Thyroid gland (tissue), 4 donors: Measurements from ENCODE around the gene HAUS3. TPM values are rescaled to one million over a fixed set of nuclear protein-coding genes. Genes with fewer than 3 reads are reported as not detected.

Experiments
- DNase-seq, 2 donors: peaks; one replicate each; pipeline ENCODE4 v3.0.0-alpha.2; 2019
- H3K27ac ChIP-seq, 3 donors: fragments of 200-600 bp; sonication (generic); 1 replicate in 2 of 3; 2 replicates in 1 of 3; pipeline ENCODE4 v1.5.1; 2016 to 2019; ENCODE audit warnings: mild to moderate bottlenecking in 1 of 3, moderate library complexity in 1 of 3
- H3K27me3 ChIP-seq: fragments of 200-600 bp; sonication (generic); one replicate; pipeline ENCODE4 v1.5.1; 2019
- H3K36me3 ChIP-seq, 2 donors: fragments of 200-600 bp; sonication (generic); one replicate each; pipeline ENCODE4 v1.5.1; 2016 to 2019
- H3K4me1 ChIP-seq, 2 donors: fragments of 200-600 bp; sonication (generic); one replicate each; pipeline ENCODE4 v1.5.1; 2017 to 2019
- H3K4me3 ChIP-seq, 3 donors: fragments of 200-600 bp; sonication (generic); replicated peaks in 1 of 3; 1 replicate in 2 of 3; 2 replicates in 1 of 3; pipeline ENCODE4 v1.5.1; 2016; ENCODE audit warnings: mild to moderate bottlenecking in 1 of 3
- H3K9me3 ChIP-seq: fragments of 200-600 bp; sonication (generic); one replicate; pipeline ENCODE4 v1.5.1; 2017
- POLR2A ChIP-seq, 2 donors: fragments of 450-650 bp; IDR thresholded peaks; one replicate each; pipeline ENCODE4 v1.6.1; 2017; ENCODE audit warnings: antibody characterized with exemption in 2 of 2, mild to moderate bottlenecking in 2 of 2, moderate library complexity in 1 of 2
- WGBS, 2 donors: methylation state at CpG; one replicate each; pipeline ENCODE4 v1.1.5; 2017; 5-methylcytosine and 5-hydroxymethylcytosine counted together
- intact Hi-C: fragments of 100-400 bp; cut with DNase I; formaldehyde crosslinking; loops from one replicate; pipeline ENCODE4 v1.15.1; 2023
- total RNA-seq, 4 donors: library from RNA; depleted of rRNA; stranded (reverse); fragments of >200 nt; gene quantifications; one replicate each; pipeline ENCODE4 v1.2.3, GENCODE V29; 2016
- TF ChIP-seq, protein P1 (sequence below), 6 experiments: fragments of 200-600 bp in 3 of 6; fragments of 450-650 bp in 3 of 6; sonication (generic) in 3 of 6; IDR thresholded peaks; one replicate each; pipeline ENCODE4 v1.5.1; 2016 to 2019; ENCODE audit warnings: antibody characterized with exemption in 6 of 6, mild to moderate bottlenecking in 2 of 6, inconsistent platforms in 1 of 6, moderate library complexity in 1 of 6

The HAUS3 gene, protein sequence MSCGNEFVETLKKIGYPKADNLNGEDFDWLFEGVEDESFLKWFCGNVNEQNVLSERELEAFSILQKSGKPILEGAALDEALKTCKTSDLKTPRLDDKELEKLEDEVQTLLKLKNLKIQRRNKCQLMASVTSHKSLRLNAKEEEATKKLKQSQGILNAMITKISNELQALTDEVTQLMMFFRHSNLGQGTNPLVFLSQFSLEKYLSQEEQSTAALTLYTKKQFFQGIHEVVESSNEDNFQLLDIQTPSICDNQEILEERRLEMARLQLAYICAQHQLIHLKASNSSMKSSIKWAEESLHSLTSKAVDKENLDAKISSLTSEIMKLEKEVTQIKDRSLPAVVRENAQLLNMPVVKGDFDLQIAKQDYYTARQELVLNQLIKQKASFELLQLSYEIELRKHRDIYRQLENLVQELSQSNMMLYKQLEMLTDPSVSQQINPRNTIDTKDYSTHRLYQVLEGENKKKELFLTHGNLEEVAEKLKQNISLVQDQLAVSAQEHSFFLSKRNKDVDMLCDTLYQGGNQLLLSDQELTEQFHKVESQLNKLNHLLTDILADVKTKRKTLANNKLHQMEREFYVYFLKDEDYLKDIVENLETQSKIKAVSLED
- 10 to 100 TPM; 13.0 to 30.0 (median 17.0) TPM for total RNA-seq

DNA sequence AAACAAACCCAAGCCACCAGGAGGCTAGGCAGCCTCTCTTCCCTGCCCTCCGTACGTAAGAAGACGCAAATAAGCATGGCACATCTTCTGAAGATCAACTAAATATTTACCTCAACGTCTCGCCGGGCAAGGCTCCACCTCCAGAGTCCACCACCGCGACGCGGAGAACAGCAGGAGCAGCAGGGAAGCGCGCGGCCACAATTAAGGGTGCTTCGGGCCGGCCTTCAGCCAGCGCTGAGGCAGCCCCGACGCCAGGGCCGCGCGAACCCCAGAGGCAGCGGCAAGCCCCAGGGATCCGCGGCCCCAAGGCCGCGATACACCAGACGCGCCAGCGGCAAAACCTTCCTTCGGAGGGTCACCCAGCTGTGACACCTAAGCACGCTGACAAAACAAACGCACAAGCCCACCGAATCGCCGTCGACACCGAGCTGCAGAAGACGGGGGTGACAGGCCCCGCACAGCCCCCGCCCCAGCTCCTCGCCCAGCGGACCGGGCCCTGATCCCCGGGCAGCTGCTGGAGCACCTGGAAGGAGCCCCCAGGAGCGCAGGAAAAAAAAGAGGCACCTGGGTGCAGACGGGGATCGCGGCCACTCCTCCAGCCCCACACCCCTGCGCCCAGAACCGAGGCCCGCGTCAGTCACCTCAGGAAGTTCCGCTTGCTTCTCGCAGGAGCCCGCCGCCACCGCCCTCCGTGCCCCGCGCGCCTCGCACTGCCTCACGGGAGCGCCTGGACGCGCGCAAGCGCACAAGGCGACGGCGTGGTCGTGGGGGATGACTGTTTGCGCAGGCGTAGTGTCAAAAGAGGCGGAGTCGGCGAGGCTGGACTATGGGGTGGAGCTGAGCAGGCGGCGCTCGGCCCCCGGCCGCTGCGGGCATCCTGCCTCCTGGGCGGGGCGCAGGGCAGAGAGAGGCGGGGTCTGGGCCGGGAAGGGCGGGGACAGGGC, at the start of gene HAUS3, which contains the start of gene POLN:
TSS of gene HAUS3 (minus strand) at position 712 of the 944 bp plus-strand sequence. CDS start 1,175 bp downstream, outside the sequence.
TSS of gene POLN (minus strand) at position 712 of the 944 bp plus-strand sequence. CDS start 12,890 bp downstream, outside the sequence.
- 0 to 1% methylated on average over 26 to 47 of the region's 88 CpGs for WGBS, 2 donors
- no peaks in the 10 kb centered on the region for H3K9me3 ChIP-seq
- peak; percentile 96 to 98 for DNase-seq
- H3K27ac ChIP-seq: peak within 1 kb of the TSS; percentile 22 to 50 (median 34)
- peak within 1 kb of the TSS; percentile 77 to 98 (median 95) for H3K4me3 ChIP-seq
- no peaks in the 10 kb centered on the region for H3K27me3 ChIP-seq
- peaks cover 12 to 37% of the 10 kb centered on the region in 2 donors for H3K4me1 ChIP-seq
- TF ChIP-seq, protein P1, sequence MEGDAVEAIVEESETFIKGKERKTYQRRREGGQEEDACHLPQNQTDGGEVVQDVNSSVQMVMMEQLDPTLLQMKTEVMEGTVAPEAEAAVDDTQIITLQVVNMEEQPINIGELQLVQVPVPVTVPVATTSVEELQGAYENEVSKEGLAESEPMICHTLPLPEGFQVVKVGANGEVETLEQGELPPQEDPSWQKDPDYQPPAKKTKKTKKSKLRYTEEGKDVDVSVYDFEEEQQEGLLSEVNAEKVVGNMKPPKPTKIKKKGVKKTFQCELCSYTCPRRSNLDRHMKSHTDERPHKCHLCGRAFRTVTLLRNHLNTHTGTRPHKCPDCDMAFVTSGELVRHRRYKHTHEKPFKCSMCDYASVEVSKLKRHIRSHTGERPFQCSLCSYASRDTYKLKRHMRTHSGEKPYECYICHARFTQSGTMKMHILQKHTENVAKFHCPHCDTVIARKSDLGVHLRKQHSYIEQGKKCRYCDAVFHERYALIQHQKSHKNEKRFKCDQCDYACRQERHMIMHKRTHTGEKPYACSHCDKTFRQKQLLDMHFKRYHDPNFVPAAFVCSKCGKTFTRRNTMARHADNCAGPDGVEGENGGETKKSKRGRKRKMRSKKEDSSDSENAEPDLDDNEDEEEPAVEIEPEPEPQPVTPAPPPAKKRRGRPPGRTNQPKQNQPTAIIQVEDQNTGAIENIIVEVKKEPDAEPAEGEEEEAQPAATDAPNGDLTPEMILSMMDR (IDR thresholded peaks at IDR 0.05): no peak
- TF ChIP-seq POLR2A (IDR thresholded peaks at IDR 0.05): peak in 1 of 2 donors; percentile 90
- H3K36me3 ChIP-seq: no peaks in the 10 kb centered on the region
- intact Hi-C loops: loop anchor here (5.0 kb wide), 1 partner anchor 171 kb away; no protein-coding TSS in a partner anchor

DNA sequence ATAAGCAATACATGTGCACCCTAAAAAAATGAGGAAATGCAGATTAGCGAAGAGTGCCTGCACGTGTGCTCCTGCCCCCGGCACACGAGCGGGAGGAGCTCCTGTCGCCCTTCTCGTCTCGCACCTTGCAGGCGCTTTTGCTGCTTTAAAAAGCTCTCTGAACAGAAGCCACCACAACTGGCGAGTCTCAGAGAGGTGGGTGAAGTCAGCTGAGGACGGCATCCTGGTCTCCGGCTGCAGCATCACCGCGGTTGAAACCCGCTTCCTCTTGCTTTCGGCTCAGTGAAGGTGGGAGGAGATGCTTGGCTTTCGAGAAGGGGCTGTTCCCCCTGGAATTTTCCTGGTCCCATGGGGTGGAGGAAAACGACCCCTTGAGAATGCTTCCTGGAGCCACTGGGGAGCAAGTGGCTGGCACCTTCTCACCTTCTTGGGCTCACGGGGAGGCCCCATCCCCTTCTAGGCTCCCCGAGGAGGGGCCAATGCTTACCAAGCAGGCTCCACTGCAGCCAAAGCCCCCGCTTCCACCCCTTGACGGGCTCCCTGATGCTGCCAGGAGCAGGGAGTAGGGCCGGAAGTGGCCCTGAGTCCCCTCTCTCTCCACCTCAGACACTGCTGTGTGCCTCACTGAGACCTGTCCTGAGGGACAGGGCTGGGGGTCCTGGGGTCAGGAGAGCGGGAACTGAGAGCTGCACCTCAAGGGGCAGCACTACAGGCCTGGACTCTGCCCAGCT, 49.2 kb upstream of the HAUS3 start:
- no peaks in the 10 kb centered on the region for H3K27me3 ChIP-seq
- no peak overlapping the region for H3K27ac ChIP-seq
- TF ChIP-seq POLR2A (IDR thresholded peaks at IDR 0.05): no peak
- TF ChIP-seq, protein P1 (IDR thresholded peaks at IDR 0.05): no peak
- no peak overlapping the region for H3K4me3 ChIP-seq
- DNase-seq: peak in 1 of 2 donors; percentile 14
- no peaks in the 10 kb centered on the region for H3K36me3 ChIP-seq
- H3K4me1 ChIP-seq: no peaks in the 10 kb centered on the region
- intact Hi-C loops: no loop called here
- 82 to 88% methylated on average over 19 to 22 of the region's 24 CpGs for WGBS, 2 donors
- no peaks in the 10 kb centered on the region for H3K9me3 ChIP-seq

DNA sequence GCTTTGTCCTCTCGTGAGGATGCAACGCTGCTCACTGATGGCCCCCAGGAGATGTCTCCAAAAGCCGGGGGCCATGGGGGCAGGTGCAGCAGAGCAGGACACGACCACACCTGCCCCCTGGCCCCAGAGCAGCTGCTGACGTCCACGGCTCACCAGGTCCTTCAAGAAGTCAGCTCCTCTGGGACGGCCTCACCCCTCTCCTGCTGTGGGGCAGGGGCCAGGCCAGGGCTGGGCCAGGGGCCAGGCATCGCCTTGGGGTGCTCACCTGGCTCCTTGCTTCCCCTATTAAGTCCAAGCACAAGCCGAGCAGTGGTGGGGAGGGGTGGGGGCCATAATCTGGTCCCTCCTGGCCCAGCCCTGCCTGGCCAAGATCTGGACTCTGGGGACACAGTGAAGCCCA, 48.6 kb upstream of the HAUS3 start:
- WGBS, 2 donors: 81 to 88% methylated on average over 3 of the region's 9 CpGs
- intact Hi-C loops: no loop called here
- no peaks in the 10 kb centered on the region for H3K9me3 ChIP-seq
- no peaks in the 10 kb centered on the region for H3K4me1 ChIP-seq
- H3K4me3 ChIP-seq: no peak overlapping the region
- no peaks in the 10 kb centered on the region for H3K27me3 ChIP-seq
- TF ChIP-seq, protein P1 (IDR thresholded peaks at IDR 0.05): no peak
- no peak for TF ChIP-seq POLR2A (IDR thresholded peaks at IDR 0.05)
- H3K36me3 ChIP-seq: no peaks in the 10 kb centered on the region
- no peak for DNase-seq
- H3K27ac ChIP-seq: no peak overlapping the region

DNA sequence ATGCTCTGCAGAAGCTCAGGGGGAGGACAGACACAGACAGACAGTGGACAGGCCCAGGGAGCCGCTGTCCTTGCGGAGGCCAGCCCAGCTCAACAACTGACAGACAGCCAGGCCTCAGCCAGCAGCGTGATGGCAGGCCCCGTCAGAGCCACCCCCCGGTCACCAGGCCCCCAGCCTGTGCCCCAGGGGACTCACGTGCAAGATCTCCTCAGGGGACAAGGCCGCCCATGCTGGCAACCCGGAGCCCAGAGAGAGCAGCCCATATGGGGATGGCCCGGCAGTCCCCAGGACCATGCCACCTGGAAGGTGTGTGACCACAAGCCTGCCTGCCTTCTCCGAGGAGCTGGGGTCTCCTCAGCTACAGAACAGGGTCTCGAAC, 48.0 kb upstream of the HAUS3 start:
- WGBS, 2 donors: 92 to 100% methylated on average over 1 to 6 of the region's 11 CpGs
- no peak for DNase-seq
- no peak for TF ChIP-seq POLR2A (IDR thresholded peaks at IDR 0.05)
- TF ChIP-seq, protein P1 (IDR thresholded peaks at IDR 0.05): no peak

More for the DNA sequence above, 48.0 kb upstream of the HAUS3 start:
- Histone ChIP-seq H3K4me3 (no peak overlapping the region), H3K27me3 (no peaks in the 10 kb centered on the region), H3K9me3 (no peaks in the 10 kb centered on the region), H3K4me1 (no peaks in the 10 kb centered on the region), H3K36me3 (no peaks in the 10 kb centered on the region), H3K27ac (no peak overlapping the region)
- intact Hi-C loops: no loop called here
